ENCODE measurements around the gene C6.

The C6 gene

DNA sequence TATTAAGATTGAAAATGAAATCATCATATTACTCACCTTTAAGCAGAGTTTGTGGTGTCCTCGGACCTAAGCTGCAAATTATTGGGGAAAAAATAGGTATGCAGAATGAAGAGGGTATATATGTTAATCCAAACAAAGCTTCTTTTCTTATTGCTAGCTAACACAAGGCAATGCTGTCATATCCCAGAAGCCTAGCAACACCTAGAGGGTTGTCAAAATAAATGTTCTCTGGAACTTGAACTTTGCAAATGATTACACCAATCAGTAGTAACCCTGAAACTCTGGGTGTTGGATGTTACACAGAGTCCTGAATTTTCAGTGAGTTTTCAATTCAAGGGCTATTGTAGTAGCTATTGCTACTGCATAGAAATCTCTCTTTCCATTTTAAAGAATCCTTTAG lies at the start of gene C6:
Gene C6 (minus strand): TSS at position 193 of the 400 bp plus-strand sequence. CDS start 10,302 bp downstream, outside the sequence.
- no peaks in the 10 kb centered on the region for H3K36me3 ChIP-seq (ENCODE audit: low read depth)
- no peak within 1 kb of the TSS for H3K27ac ChIP-seq (ENCODE audit: poor library complexity, severe bottlenecking)
- DNase-seq (ENCODE audit: low spot score) (no peak), ATAC-seq (ENCODE audit: low read depth) (no peak)
- H3K4me3 ChIP-seq (ENCODE audit: severe bottlenecking) = no peak within 1 kb of the TSS
- no peak for TF ChIP-seq CTCF (IDR thresholded peaks at IDR 0.05; ENCODE audit: poor library complexity, severe bottlenecking)
- no peaks in the 10 kb centered on the region for H3K27me3 ChIP-seq (ENCODE audit: insufficient read depth, poor library complexity, severe bottlenecking)
- no peaks in the 10 kb centered on the region for H3K9me3 ChIP-seq (ENCODE audit: severe bottlenecking)
- no peaks in the 10 kb centered on the region for H3K4me1 ChIP-seq (ENCODE audit: insufficient read depth, poor library complexity, severe bottlenecking)

GRCh38 chr5:41256400-41256799 lies 43.1 kb upstream of the C6 start:
- Histone ChIP-seq H3K4me1 (ENCODE audit: insufficient read depth, poor library complexity, severe bottlenecking) (no peaks in the 10 kb centered on the region), H3K27ac (ENCODE audit: poor library complexity, severe bottlenecking) (no peak overlapping the region), H3K4me3 (ENCODE audit: severe bottlenecking) (no peak overlapping the region), H3K9me3 (ENCODE audit: severe bottlenecking) (no peaks in the 10 kb centered on the region), H3K27me3 (ENCODE audit: insufficient read depth, poor library complexity, severe bottlenecking) (peaks cover 2% of the 10 kb centered on the region), H3K36me3 (ENCODE audit: low read depth) (no peaks in the 10 kb centered on the region)
- no peak for TF ChIP-seq CTCF (IDR thresholded peaks at IDR 0.05; ENCODE audit: poor library complexity, severe bottlenecking)
- no peak for DNase-seq (ENCODE audit: low spot score)
- no peak for ATAC-seq (ENCODE audit: low read depth)

DNA sequence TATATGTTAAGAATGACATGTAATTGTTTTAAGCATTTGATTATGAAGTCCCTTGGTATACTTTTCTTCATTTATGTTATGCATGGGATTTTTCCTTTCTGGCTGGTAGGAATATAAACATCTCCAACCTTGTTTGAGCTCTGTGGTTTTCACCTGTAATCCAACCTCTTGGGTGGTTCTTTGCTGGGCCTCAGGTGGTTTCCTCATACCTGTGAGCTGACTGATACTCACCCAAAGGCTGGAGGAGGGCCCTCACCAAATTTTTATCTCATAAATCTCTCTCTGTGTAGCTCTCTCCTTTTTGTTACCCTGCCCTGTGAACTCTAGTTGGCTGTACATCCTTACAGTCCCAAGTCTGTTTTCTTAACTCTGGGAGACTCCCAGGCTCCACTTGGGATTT lies 39.8 kb upstream of the C6 start:
- no peak overlapping the region for H3K4me3 ChIP-seq (ENCODE audit: severe bottlenecking)
- no peak for DNase-seq (ENCODE audit: low spot score)

GRCh38 chr5:41252036-41252435 lies 38.7 kb upstream of the C6 start:
- no peaks in the 10 kb centered on the region for H3K27me3 ChIP-seq (ENCODE audit: insufficient read depth, poor library complexity, severe bottlenecking)
- H3K27ac ChIP-seq (ENCODE audit: poor library complexity, severe bottlenecking) = no peak overlapping the region
- H3K36me3 ChIP-seq (ENCODE audit: low read depth) = no peaks in the 10 kb centered on the region
- no peak for ATAC-seq (ENCODE audit: low read depth)
- TF ChIP-seq CTCF (IDR thresholded peaks at IDR 0.05; ENCODE audit: poor library complexity, severe bottlenecking) = no peak
- H3K9me3 ChIP-seq (ENCODE audit: severe bottlenecking) = no peaks in the 10 kb centered on the region
- DNase-seq (ENCODE audit: low spot score) = no peak
- H3K4me1 ChIP-seq (ENCODE audit: insufficient read depth, poor library complexity, severe bottlenecking) = no peaks in the 10 kb centered on the region
- no peak overlapping the region for H3K4me3 ChIP-seq (ENCODE audit: severe bottlenecking)

More for the DNA sequence above, 39.8 kb upstream of the C6 start:
- TF ChIP-seq CTCF (IDR thresholded peaks at IDR 0.05; ENCODE audit: poor library complexity, severe bottlenecking) = no peak
- Histone ChIP-seq H3K36me3 (ENCODE audit: low read depth) (no peaks in the 10 kb centered on the region), H3K27ac (ENCODE audit: poor library complexity, severe bottlenecking) (no peak overlapping the region), H3K4me1 (ENCODE audit: insufficient read depth, poor library complexity, severe bottlenecking) (no peaks in the 10 kb centered on the region), H3K27me3 (ENCODE audit: insufficient read depth, poor library complexity, severe bottlenecking) (no peaks in the 10 kb centered on the region), H3K9me3 (ENCODE audit: severe bottlenecking) (no peaks in the 10 kb centered on the region)
- peak; percentile 51; the same call in 2 of the 3 replicates for ATAC-seq (ENCODE audit: low read depth)

DNA sequence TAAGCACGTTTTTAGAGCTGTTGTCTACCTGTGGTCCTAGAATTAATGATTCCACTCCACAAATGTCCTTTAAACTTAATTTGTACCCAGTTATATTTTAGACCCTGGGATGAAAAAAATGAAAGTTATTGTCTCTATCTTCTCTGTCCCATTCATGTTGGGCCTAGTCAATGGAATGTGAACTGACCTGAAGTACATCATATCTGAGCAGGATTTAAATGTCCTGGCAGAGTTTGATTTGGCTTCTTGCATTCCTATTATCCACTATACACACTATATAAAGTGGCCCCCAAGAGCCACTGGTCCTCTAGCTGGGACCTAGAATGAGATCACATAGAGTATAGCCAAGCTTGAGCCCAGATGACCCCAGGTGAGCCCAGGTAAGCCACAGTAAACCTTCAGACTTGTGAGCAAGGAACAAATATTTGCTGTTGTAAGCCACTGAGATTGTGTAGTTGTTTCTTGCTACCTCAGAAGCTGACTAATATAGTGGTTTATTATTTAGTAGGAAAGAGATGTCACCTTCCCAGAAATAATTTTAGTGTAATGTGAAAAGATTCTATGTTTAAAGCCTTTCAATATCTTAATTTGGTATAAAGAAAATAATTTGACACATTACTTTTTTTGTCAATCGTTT lies 37.1 kb upstream of the C6 start:
- DNase-seq (ENCODE audit: low spot score) (no peak), ATAC-seq (ENCODE audit: low read depth) (no peak)
- H3K27ac ChIP-seq (ENCODE audit: poor library complexity, severe bottlenecking) = no peak overlapping the region
- no peaks in the 10 kb centered on the region for H3K36me3 ChIP-seq (ENCODE audit: low read depth)
- no peak for TF ChIP-seq CTCF (IDR thresholded peaks at IDR 0.05; ENCODE audit: poor library complexity, severe bottlenecking)
- H3K4me3 ChIP-seq (ENCODE audit: severe bottlenecking) = no peak overlapping the region
- no peaks in the 10 kb centered on the region for H3K9me3 ChIP-seq (ENCODE audit: severe bottlenecking)
- no peaks in the 10 kb centered on the region for H3K4me1 ChIP-seq (ENCODE audit: insufficient read depth, poor library complexity, severe bottlenecking)
- H3K27me3 ChIP-seq (ENCODE audit: insufficient read depth, poor library complexity, severe bottlenecking) = no peaks in the 10 kb centered on the region
